Endothelial cell (in vitro differentiated cells): ENCODE data around the gene EIF3I. TPM values are rescaled to one million over a fixed set of nuclear protein-coding genes. Genes with fewer than 3 reads are reported as not detected.
"Not testable (repeated sequence)": the region's sequence is repeated elsewhere in the genome, so short reads cannot be mapped to it uniquely, and the experiment has no call there.

Experiments used
- DNase-seq: peaks from one replicate; pipeline ENCODE4 v3.0.0; 2021; ENCODE audit warnings: low spot score
- H3K27ac Mint-ChIP-seq: one replicate; pipeline ENCODE4 v1.8.0; 2021; ENCODE audit warnings: mixed read lengths, inconsistent platforms; ENCODE audit not compliant: unreplicated experiment
- H3K27me3 Mint-ChIP-seq: one replicate; pipeline ENCODE4 v1.8.0; 2021; ENCODE audit warnings: mild to moderate bottlenecking, moderate library complexity, mixed read lengths, inconsistent platforms; ENCODE audit not compliant: unreplicated experiment
- H3K36me3 Mint-ChIP-seq: one replicate; pipeline ENCODE4 v1.8.0; 2021; ENCODE audit warnings: mild to moderate bottlenecking, low read depth, mixed read lengths, inconsistent platforms; ENCODE audit not compliant: unreplicated experiment
- H3K4me1 Mint-ChIP-seq: one replicate; pipeline ENCODE4 v1.8.0; 2021; ENCODE audit warnings: mild to moderate bottlenecking, mixed read lengths, inconsistent platforms; ENCODE audit not compliant: unreplicated experiment
- H3K4me3 Mint-ChIP-seq: one replicate; pipeline ENCODE4 v1.8.0; 2021; ENCODE audit warnings: mild to moderate bottlenecking, mixed read lengths, inconsistent platforms; ENCODE audit not compliant: unreplicated experiment
- H3K9me3 Mint-ChIP-seq: one replicate; pipeline ENCODE4 v1.8.0; 2021; ENCODE audit warnings: mixed read lengths, inconsistent platforms; ENCODE audit not compliant: unreplicated experiment
- total RNA-seq: library from RNA; stranded (reverse); fragmentation: NEBNext Ultra II Directional; extraction: Animal tissue kit (Norgen Biotek cat#: 25700); gene quantifications from one replicate; pipeline ENCODE4 v1.2.1, GENCODE V29; 2021; ENCODE audit not compliant: unreplicated experiment
- TF ChIP-seq, protein P1 (sequence below): fragments of 200-600 bp; sonication (generic); IDR thresholded peaks from one replicate; pipeline ENCODE4 v1.5.0; 2021; ENCODE audit warnings: antibody characterized with exemption; ENCODE audit not compliant: unreplicated experiment

EIF3I gene
- total RNA-seq, 1 donor from 2014 or later = 174 TPM

DNA sequence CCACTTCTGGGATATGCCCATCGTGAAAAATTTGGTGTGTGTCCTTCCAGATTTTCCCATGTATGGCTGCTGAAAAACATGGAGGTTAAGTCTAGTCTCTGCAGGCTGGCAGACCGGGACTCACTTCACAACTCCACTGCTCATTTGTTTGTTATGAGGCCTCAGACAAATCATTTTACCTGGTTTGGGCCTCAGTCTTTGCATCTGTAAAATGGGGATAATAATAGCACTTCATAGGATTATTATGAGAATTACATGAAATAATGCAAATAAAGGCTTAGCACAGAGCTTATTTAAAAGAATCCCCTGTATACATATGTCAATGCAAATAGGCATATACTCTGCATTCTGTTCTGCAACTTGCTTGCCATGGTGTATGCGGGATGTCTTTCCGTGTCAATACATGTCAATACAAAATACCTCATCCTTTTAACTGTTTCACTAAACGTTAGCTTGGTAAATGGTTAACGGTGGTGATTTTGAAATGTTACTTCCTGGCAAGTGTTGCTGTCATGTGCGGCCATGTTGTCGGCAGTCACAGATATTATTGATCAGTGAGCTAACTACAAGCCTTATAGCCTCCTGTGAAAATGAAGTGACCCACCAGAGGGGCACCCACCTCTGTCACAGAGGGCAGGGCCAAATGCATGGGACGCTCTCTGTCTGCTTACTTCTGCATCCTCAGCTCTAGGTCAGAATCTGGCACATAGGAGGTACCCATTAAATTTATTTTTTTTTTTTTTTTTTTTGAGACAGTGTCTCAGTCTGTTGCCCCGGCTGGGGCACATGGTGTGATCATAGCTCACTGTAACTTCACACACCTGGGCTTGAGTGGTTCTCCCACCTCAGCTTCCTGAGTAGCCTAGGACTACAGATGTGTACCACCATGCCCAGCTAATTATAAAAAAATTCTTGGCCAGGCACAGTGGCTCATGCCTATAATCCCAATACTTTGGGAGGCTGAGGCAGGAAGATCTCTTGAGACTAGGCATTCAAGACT, 33.2 kb downstream of the EIF3I start:
- Mint-ChIP-seq H3K27me3 (peaks cover 4% of the 10 kb centered on the region), H3K36me3 (peaks cover 5% of the 10 kb centered on the region), H3K9me3 (no peaks in the 10 kb centered on the region), H3K4me1 (peaks cover 29% of the 10 kb centered on the region), H3K27ac (no peak overlapping the region), H3K4me3 (no peak overlapping the region)
- TF ChIP-seq, protein P1, sequence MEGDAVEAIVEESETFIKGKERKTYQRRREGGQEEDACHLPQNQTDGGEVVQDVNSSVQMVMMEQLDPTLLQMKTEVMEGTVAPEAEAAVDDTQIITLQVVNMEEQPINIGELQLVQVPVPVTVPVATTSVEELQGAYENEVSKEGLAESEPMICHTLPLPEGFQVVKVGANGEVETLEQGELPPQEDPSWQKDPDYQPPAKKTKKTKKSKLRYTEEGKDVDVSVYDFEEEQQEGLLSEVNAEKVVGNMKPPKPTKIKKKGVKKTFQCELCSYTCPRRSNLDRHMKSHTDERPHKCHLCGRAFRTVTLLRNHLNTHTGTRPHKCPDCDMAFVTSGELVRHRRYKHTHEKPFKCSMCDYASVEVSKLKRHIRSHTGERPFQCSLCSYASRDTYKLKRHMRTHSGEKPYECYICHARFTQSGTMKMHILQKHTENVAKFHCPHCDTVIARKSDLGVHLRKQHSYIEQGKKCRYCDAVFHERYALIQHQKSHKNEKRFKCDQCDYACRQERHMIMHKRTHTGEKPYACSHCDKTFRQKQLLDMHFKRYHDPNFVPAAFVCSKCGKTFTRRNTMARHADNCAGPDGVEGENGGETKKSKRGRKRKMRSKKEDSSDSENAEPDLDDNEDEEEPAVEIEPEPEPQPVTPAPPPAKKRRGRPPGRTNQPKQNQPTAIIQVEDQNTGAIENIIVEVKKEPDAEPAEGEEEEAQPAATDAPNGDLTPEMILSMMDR = no peak
- no peak for DNase-seq

DNA sequence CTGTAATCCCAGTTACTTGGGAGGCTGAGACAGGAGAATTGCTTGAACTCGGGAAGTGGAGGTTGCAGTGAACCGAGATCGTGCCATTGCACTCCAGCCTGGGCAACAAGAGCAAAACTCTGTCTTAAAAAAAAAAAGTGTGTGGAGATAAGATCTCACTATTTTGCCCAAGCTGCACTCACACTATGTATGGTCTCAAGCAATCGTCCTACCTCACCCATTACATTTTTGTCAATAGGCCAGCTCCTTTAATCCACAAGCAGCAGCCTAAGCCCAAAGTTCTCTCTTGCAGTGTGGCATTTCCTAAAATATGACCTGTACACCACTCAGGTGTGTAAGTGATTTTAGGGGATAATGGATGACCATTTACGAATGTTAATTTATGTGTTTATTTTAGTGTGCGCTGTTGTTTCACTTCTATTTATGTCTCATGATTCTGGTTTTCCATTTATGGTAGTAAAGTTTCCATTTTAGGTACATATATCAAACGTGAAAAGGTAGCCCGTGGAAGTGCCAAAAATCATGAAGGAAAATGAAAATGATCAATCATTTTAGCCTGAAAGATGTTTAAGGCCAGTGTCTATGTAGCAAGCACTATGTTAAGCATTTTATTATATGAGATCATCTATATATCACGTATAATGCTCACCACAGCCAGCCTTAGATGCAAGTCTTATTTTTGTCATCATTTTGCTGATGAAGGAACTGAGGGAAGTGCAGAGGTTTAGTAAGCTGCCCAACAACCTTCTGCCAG, 34.4 kb downstream of the EIF3I start:
- Mint-ChIP-seq H3K4me3 (no peak overlapping the region), H3K9me3 (no peaks in the 10 kb centered on the region), H3K27ac (no peak overlapping the region), H3K27me3 (peaks cover 6% of the 10 kb centered on the region), H3K36me3 (peaks cover 5% of the 10 kb centered on the region), H3K4me1 (peaks cover 16% of the 10 kb centered on the region)
- DNase-seq = no peak
- TF ChIP-seq, protein P1 = no peak

DNA sequence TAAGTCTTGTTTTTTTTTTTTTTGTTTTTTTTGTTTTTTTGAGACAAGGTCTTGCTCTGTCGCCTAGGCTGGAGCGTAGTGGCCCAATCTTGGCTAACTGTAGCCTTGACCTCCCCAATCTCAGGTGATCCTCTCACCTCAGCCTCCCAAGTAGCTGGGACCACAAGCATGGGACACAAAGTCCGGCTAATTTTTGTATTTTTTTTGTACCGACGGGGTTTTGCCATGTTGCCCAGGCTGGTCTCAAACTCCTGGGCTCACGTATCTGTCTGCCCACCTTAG, 35.0 kb downstream of the EIF3I start:
- Mint-ChIP-seq H3K4me3 (no peak overlapping the region), H3K9me3 (no peaks in the 10 kb centered on the region), H3K36me3 (no peaks in the 10 kb centered on the region), H3K4me1 (peaks cover 11% of the 10 kb centered on the region), H3K27ac (no peak overlapping the region), H3K27me3 (peaks cover 6% of the 10 kb centered on the region)
- DNase-seq = no peak
- TF ChIP-seq, protein P1 = no peak

DNA sequence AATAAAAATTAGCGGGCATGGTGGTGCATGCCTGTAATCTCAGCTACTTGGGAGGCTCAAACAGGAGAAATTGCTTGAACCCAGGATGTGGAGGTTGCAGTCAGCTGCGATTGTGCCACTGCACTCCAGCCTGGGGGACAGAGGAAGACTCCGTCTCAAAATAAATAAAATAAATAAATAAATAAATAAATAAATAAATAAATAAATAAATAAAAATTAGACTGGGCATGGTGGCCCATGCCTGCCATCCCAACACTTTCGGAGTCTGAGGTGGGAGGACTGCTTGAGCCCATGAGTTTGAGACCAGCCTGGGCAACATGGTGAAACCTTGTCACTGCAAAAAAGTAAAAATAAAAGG, 41.0 kb downstream of the EIF3I start:
- H3K36me3 Mint-ChIP-seq, H3K27ac Mint-ChIP-seq, H3K9me3 Mint-ChIP-seq, H3K4me3 Mint-ChIP-seq, H3K27me3 Mint-ChIP-seq, DNase-seq: not testable (repeated sequence)
- peaks cover 14% of the 10 kb centered on the region for H3K4me1 Mint-ChIP-seq

DNA sequence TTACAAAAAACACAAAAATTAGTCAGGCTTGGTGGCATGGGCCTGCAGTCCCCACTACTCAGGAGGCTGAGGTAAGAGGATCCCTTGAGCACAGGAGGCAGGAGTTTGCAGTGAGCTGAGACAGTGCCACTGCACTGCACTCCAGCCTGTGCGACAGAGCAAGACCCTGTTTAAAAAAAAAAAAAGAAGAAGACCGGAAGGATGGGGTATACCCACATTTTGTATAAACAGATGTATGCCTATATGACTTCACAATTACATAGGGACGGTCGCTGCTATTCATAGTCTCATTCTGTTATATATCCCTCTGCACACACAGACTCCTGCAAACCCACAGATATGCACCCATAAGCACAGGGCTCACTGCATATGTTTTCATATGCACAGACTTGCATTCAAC, 41.5 kb downstream of the EIF3I start:
- TF ChIP-seq, protein P1 = no peak
- Mint-ChIP-seq H3K27ac (no peak overlapping the region), H3K4me3 (no peak overlapping the region), H3K36me3 (no peaks in the 10 kb centered on the region), H3K4me1 (peaks cover 14% of the 10 kb centered on the region), H3K9me3 (no peaks in the 10 kb centered on the region), H3K27me3 (peaks cover 4% of the 10 kb centered on the region)
- DNase-seq = no peak
